ENCODE data around the gene WDR88.

GRCh38 chr19:33147538-33147937, 15.6 kb downstream of the WDR88 start:
- no peak for TF ChIP-seq POLR2A (IDR thresholded peaks at IDR 0.05)
- TF ChIP-seq, protein P1, sequence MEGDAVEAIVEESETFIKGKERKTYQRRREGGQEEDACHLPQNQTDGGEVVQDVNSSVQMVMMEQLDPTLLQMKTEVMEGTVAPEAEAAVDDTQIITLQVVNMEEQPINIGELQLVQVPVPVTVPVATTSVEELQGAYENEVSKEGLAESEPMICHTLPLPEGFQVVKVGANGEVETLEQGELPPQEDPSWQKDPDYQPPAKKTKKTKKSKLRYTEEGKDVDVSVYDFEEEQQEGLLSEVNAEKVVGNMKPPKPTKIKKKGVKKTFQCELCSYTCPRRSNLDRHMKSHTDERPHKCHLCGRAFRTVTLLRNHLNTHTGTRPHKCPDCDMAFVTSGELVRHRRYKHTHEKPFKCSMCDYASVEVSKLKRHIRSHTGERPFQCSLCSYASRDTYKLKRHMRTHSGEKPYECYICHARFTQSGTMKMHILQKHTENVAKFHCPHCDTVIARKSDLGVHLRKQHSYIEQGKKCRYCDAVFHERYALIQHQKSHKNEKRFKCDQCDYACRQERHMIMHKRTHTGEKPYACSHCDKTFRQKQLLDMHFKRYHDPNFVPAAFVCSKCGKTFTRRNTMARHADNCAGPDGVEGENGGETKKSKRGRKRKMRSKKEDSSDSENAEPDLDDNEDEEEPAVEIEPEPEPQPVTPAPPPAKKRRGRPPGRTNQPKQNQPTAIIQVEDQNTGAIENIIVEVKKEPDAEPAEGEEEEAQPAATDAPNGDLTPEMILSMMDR (IDR thresholded peaks at IDR 0.05) = no peak
